NCI-H69 (cell line): ENCODE results near the gene SLC43A2.

Experiments used
- DNase-seq: peaks from one replicate; lab custom pipeline; 2025; lab: John Stamatoyannopoulos, UW

Gene SLC43A2

DNA sequence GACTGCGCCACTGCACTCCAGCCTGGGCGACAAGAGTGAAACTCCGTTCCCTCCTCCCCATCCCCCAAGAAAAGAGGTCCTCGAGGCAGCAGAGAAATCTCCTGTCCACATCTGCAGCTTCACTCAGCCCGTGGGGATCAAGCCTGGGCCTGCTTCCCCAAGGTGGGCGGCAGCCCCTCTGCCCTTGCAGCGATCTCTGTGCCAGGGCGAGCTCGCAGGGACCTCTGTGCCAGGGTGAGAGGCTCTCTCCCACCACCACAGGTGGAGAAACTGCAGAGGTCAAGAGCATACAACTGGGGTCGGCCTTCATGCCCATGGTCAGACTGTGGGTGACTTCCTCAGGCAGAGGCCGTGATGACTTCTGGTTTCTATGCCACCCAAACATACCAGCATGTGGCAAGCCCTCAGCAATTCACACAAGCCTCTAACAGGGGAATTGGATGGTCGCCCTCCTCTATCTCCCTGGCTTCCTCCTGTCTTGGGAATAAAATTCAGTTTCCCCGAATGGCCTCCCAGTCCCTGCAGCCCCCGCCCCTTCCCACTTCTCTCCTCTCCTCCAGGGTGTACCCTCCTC, 5.5 kb downstream of the SLC43A2 start:
- DNase-seq: no peak

- DNase-seq: no peak
Measured at GRCh38 chr17:1621273-1621954, 7.2 kb downstream of the SLC43A2 start.

GRCh38 chr17:1620486-1620885, 8.1 kb downstream of the SLC43A2 start:
- no peak for DNase-seq

- DNase-seq: no peak
Measured at GRCh38 chr17:1617620-1618174, 10.9 kb downstream of the SLC43A2 start.

DNA sequence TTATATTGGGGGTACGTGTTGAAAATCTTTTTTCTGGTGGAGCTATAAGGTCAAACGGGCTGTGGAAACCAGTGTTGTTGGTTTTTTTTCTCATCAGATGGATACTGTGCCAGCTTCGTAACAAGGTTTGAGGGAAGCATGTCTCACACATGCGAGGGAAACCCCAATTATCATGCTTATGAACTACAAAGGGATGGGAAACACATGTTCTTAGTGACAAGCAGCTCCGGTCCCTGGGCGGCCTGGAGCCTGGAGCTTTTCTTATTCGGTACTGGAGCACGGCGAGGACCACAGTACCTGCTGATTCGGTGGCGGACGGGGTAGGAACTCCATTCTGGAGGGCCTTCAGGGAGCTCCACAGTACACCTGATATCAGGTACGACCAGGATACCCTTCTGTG, 12.5 kb downstream of the SLC43A2 start:
- no peak for DNase-seq

- DNase-seq: no peak
Measured at GRCh38 chr17:1612400-1612799, 16.2 kb downstream of the SLC43A2 start.

DNA sequence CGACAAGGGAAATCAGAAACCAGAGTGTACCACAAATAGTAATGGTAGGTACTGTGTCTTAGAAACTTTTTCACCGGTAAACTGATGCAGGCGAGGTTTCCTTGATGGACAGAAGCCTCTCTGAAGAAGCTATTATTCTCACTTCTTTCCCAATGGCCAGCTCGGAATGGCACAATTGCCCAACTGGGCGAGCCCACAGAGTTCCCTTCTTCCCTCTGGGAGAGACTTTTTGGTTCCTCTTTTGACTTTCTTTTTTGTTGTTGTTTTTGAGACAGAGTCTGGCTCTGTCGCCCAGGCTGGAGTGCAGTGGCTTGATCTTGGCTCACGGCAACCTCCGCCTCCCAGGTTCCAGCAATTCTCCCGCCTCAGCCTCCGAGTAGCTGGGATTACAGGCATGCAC, 16.9 kb downstream of the SLC43A2 start:
- DNase-seq: no peak

- DNase-seq: no peak
Measured at GRCh38 chr17:1608676-1609075, 20.0 kb downstream of the SLC43A2 start.

GRCh38 chr17:1607971-1608320, 20.7 kb downstream of the SLC43A2 start:
- DNase-seq: no peak

DNA sequence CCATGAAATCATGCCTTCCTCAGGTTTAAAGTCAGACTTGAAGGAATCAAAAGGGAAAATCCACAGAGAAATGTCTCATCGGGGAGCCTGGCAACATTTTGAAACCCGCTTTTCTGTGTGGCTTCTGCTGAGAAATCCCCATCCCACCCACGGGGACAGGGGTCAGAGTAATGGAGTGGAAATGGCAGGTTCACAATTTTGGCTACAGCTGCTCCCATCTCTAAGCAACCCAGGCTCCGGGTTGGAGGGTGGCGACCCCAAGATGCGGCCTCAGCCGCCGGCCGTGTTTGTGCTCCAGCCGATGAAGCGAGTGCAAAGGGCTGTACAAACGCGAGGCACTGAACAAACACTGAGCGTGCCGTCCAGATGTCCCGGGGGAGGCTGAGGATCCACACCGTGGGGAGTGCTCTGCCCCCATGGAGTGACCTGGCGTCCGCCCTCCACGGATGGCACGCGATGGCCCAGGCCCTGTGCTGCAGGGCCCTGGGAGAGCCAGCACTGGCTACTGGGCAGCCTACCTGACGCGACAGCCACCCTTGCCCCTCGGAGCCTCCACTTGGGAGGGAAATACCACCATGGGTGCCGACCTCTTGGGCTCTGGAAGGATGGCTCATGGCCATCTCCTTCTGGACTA, 22.2 kb downstream of the SLC43A2 start:
- DNase-seq: no peak

DNA sequence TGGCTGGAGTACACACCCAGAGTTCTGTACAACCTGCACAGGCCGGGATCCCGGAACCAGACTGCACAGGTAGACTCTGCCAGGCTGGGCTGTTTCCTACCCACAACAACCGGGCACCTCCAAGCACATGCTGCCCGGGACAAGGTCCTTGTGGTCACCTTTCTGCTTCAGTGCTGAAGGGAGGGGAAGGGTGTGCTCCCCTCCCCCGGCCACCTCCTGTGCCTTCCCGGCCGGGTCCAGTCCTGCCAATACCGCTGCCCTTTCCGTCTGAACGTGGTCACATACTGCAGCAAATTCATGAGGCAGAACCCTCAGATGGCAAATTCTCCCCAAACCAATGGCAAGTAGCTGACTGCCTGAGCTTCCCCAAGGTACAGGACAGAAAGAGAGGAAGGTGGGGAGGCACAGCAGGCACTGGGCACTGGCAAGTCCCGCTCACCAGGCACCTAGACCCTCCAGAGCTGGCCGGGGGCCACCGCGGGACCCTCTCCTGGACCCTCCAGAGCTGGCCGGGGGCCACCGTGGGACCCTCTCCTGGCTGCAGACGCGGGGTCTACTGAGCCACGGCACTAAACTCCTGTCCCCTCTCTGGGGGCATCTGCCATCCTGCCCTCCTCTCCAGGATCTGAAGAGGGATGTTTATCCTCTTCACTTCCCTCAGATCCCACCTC, 22.8 kb downstream of the SLC43A2 start:
- DNase-seq: no peak

DNA sequence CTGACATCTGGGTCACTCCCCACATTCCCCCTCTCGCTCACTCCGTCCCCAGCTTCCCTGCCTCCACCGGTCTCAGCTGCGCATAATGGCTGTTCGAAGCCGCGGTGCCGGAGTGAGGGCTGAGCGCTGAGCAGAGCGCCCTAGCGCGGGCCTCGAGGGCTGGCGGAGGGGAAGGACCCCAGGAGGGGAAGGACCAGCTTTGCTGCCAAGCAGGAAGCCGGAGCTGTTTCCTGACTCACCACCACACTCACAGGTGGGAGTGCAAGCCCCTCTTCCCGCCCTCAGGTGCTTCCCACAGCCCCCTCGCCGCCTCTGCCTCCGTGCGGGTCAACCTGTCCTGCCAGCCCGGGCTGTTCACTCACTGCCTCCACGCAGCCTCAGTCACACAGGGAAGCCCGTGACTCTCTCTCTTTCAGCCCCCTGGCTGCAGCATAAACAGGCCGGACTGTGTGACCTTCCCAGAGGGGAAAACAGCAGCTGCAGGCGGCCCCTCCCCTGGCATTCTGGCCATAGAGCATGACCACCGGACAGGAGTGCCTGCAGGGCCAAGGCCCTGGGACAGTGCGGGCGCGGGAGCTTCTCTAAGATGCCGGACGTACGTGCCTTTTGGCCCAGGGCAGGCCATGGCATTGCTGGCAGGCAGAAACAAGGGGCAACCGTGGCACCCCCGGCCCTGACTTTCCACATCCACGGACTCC, 23.7 kb downstream of the SLC43A2 start:
- no peak for DNase-seq

DNA sequence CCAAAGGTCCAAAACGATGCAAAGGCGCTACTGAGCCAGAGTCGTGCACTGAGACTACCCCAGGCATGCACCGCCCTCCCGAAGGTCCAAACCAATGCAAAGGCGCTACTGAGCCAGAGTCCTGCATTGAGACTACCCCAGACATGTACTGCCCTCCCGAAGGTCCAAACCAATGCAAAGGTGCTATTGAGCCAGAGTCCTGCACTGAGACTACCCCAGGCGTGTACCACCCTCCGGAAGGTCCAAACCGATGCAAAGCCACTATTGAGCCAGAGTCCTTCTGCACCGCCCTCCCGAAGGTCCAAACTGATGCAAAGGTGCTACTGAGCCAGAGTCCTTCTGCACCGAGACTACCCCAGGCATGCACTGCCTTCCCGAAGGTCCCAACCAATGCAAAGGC, 27.1 kb downstream of the SLC43A2 start:
- DNase-seq: no peak

GRCh38 chr17:1598399-1599095, 30.1 kb downstream of the SLC43A2 start:
- DNase-seq: no peak

DNA sequence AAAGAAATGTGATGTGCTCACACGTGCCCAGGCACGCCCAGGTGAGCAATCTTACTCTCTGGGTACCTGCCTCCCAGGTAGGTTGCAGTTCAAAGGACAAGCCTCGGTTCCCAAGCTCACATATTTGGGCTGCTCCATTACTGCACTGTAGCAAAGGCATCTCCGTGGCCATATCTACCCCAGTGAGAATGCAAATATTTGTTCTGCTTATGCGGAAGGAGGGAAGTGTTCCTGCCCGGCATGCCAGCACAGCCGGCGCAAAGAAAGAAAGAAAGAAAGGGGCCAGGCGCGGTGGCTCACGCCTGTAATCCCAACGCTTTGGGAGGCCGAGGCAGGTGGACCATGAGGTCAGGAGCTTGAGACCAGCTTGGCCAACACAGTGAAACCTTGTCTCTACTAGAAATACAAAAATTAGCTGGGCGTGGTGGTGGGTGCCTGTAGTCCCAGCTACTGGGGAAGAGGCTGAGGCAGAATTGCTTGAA, 30.7 kb downstream of the SLC43A2 start:
- no peak for DNase-seq

DNA sequence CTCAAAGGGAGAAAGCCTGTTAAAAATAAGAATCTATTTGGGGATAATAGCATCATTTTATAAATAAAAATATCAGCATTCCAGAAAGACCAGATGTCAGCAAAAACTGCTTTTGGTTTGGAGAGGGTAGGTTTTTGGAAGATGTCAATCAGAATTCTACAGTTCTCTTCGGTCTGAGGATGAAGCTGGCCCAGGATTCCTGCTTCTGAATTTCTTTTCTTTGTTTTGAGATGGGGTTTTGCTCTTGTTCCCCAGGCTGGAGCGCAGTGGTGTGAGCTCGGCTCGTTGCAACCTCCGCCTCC, 35.1 kb downstream of the SLC43A2 start:
- DNase-seq: no peak

DNA sequence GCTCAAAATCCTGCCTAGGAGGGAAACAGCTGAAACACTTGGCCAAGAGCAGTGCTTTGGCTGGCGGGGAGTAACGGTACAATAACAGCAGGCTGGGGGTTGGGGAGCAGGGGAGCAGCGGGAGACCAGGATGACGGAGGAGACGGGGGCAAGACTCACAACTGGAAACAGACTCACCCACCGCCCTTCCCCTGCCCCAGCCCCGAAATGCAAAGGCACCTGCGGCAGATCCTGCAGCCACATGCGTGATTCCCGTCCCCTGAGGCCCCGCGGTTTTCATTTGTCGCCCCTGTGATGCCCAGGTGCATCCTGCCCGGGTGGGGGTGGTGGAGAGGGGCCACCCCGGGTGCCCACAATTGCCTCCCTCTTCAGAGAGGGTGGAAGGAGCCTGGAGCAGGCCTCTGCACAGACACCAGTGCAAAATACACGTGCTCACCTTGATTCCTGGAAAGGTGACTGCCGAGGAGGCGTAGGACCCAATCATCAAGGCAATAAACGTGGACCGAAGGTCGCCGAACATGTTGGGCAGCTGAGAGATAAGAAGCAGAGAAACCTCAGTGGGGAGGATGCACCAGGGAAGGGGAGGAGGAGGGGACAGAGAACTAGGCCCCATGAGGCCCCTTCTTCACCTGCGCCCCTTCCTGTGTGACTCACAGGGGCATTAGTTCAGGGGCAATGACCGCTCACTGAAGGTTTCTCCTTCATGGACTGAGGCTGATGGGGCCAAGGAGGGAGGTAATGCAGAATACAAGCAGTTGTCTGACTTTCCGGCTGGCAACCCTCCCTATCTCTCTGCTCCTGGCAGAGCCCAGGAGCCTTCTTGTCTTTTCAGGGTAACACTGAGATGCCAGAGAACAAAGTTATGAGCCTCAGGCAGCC, 35.6 kb downstream of the SLC43A2 start:
- no peak for DNase-seq

- DNase-seq: no peak
Measured at GRCh38 chr17:1591474-1592090, 37.1 kb downstream of the SLC43A2 start.

GRCh38 chr17:1590747-1591473, 37.7 kb downstream of the SLC43A2 start:
- no peak for DNase-seq
